CD4-positive, alpha-beta T cell (primary cell): ENCODE results near the gene MAP3K9. TPM values are rescaled to one million over a fixed set of nuclear protein-coding genes. Genes with fewer than 3 reads are reported as not detected.

Experiments used
- ATAC-seq: fragments of 200-7000 bp; cut with Tn5 transposase; one replicate; pipeline ENCODE4 v1.10.0; 2022; ENCODE audit warnings: mild to moderate bottlenecking; ENCODE audit not compliant: poor library complexity
- CTCF ChIA-PET: fragments of 350-600 bp; sonication (Branson Sonifier 250); formaldehyde crosslinking; loops from one replicate; lab custom pipeline; 2021; ENCODE audit warnings: antibody characterized with exemption, inconsistent platforms; lab: Charles Lee
- POLR2A ChIA-PET: fragments of 350-600 bp; sonication (Branson Sonifier 250); formaldehyde crosslinking; loops from one replicate; lab custom pipeline; 2021; ENCODE audit warnings: antibody characterized with exemption, inconsistent platforms; lab: Charles Lee
- DNase-seq, 14 experiments: peaks; one replicate each; pipeline ENCODE4 v3.0.0-alpha.2; 2013 to 2020; ENCODE audit warnings: mixed read lengths in 2 of 14
- H3K27ac ChIP-seq, 2 donors: one replicate each; pipeline versions ENCODE4 v1.5.1 to v1.7.0; 2013; ENCODE audit warnings: low read length in 2 of 2, low read depth in 1 of 2, mild to moderate bottlenecking in 1 of 2
- H3K27me3 ChIP-seq, 2 experiments: 1 replicate in 1 of 2; 2 replicates in 1 of 2; pipeline versions ENCODE4 v1.6.1 to v1.7.0; 2013; ENCODE audit warnings: low read length in 2 of 2, control low read depth in 1 of 2, mild to moderate bottlenecking in 1 of 2, moderate library complexity in 1 of 2; ENCODE audit not compliant: insufficient read depth in 2 of 2, control insufficient read depth in 1 of 2
- H3K36me3 ChIP-seq: one replicate; pipeline ENCODE4 v1.6.1; 2013; ENCODE audit warnings: low read length, control low read depth; ENCODE audit not compliant: insufficient read depth
- H3K4me1 ChIP-seq: one replicate; pipeline ENCODE4 v1.6.1; 2013; ENCODE audit warnings: low read length, control low read depth; ENCODE audit not compliant: insufficient read depth
- H3K4me3 ChIP-seq: one replicate; pipeline ENCODE4 v1.5.1; 2013; ENCODE audit warnings: mild to moderate bottlenecking, low read length, moderate library complexity
- H3K9me3 ChIP-seq, 2 experiments: 1 replicate in 1 of 2; 2 replicates in 1 of 2; pipeline versions ENCODE4 v1.6.1 to v1.7.0; 2013; ENCODE audit warnings: low read length in 2 of 2, mild to moderate bottlenecking in 2 of 2, control low read depth in 1 of 2, moderate library complexity in 1 of 2; ENCODE audit not compliant: control insufficient read depth in 1 of 2, insufficient read depth in 1 of 2
- H3K27ac Mint-ChIP-seq: one replicate; pipeline ENCODE4 v1.8.0; 2020; ENCODE audit warnings: mixed read lengths
- H3K27me3 Mint-ChIP-seq: one replicate; pipeline ENCODE4 v1.8.0; 2021; ENCODE audit warnings: mixed read lengths
- H3K36me3 Mint-ChIP-seq: one replicate; pipeline ENCODE4 v1.8.0; 2021; ENCODE audit warnings: low read depth, mixed read lengths
- H3K4me1 Mint-ChIP-seq: one replicate; pipeline ENCODE4 v1.8.0; 2021; ENCODE audit warnings: low read depth, mixed read lengths
- H3K4me3 Mint-ChIP-seq: one replicate; pipeline ENCODE4 v1.8.0; 2020; ENCODE audit warnings: mild to moderate bottlenecking, mixed read lengths
- H3K9me3 Mint-ChIP-seq: one replicate; pipeline ENCODE4 v1.8.0; 2020; ENCODE audit warnings: mixed read lengths
- intact Hi-C, 2 experiments: fragments of 100-400 bp; cut with DNase I in 1 of 2; cut with micrococcal nuclease in 1 of 2; formaldehyde crosslinking; loops; one replicate each; pipeline versions ENCODE4 v1.15.1 to v1.9.0; 2023 to 2025; cut with DNase I, micrococcal nuclease
- total RNA-seq, 174 experiments: library from RNA in 2 of 174; stranded (reverse) in 2 of 174; gene quantifications; one replicate each; pipeline ENCODE4 v1.2.3 and lab custom pipeline; 2021 to 2026
- TF ChIP-seq, protein P1 (sequence below): fragments of 200-600 bp; IDR thresholded peaks from one replicate; pipeline ENCODE4 v1.8.0; 2022; ENCODE audit warnings: antibody characterized with exemption, mild to moderate bottlenecking

Gene MAP3K9
- total RNA-seq, 2 experiments from 2014 or later, result 5.9 to 6.3 TPM

DNA sequence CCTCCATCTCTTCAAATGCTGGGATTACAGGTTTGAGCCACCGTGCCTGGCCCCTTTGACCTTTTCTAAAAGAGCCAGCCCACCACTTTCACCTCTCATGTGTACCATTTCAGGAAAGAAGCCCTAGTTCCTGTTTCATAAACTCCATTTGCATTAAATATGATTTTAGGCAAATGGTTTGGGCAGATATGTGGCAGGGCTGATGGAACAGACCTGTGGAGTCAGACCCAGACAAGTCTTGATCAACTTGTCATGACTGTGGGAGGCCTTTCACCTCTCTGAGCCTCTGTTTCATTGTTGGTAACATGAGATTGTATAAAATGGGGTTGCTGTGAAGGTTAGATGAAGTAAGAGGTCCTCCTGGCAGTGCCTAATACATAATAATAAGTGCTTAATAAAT is 5.2 kb upstream of the MAP3K9 start:
- ChIA-PET CTCF (no interaction called here), POLR2A (no interaction called here)
- Mint-ChIP-seq H3K4me3 (no peak overlapping the region), H3K9me3 (no peaks in the 10 kb centered on the region), H3K27me3 (peaks cover 9% of the 10 kb centered on the region), H3K36me3 (peaks cover 7% of the 10 kb centered on the region), H3K27ac (no peak overlapping the region), H3K4me1 (peaks cover 8% of the 10 kb centered on the region)
- DNase-seq (no peak), ATAC-seq (no peak)
- Histone ChIP-seq H3K9me3 (no peaks in the 10 kb centered on the region), H3K4me3 (no peak overlapping the region), H3K4me1 (peaks cover 7% of the 10 kb centered on the region), H3K27ac (no peak overlapping the region), H3K27me3 (no peaks in the 10 kb centered on the region), H3K36me3 (no peaks in the 10 kb centered on the region)
- intact Hi-C loops, result loop anchor here in 1 of 2 experiments (5.0 kb wide), 2 partner anchors 212 to 457 kb away; partner anchors contain the start of genes COX16 and MED6
- TF ChIP-seq, protein P1, sequence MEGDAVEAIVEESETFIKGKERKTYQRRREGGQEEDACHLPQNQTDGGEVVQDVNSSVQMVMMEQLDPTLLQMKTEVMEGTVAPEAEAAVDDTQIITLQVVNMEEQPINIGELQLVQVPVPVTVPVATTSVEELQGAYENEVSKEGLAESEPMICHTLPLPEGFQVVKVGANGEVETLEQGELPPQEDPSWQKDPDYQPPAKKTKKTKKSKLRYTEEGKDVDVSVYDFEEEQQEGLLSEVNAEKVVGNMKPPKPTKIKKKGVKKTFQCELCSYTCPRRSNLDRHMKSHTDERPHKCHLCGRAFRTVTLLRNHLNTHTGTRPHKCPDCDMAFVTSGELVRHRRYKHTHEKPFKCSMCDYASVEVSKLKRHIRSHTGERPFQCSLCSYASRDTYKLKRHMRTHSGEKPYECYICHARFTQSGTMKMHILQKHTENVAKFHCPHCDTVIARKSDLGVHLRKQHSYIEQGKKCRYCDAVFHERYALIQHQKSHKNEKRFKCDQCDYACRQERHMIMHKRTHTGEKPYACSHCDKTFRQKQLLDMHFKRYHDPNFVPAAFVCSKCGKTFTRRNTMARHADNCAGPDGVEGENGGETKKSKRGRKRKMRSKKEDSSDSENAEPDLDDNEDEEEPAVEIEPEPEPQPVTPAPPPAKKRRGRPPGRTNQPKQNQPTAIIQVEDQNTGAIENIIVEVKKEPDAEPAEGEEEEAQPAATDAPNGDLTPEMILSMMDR, result no peak

DNA sequence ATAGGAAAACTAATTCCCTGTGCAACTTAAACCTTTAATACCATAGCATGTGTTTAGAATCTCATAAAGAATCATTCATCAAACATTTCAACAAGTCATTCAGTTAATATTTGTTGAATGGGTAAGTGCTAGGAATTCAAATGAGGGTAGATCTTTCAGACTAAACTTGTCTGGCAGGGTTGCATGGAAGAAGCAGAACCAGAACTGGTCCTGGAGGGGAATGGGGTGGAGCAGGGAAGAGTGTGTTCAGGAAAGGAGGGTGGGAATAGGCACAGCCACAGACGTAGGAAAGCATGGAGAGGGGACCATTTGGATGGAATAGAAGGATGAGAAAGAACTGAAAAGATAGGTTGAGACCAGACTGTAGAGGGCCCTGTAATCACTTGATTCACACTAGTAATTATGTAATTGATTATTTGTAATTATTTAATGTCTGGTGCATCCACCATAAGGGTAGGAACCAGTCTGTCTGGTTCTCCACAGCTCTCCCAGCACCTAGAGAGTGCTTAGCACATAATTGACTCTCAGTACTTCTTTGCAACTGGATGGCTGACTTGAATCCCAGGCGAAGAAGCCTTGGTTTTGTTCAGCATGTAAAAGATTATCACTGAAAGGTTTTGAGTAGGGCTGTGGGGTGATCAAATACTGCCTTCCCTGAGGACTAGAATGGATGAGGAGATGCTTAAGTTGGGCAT is 3.0 kb upstream of the MAP3K9 start:
- ATAC-seq, result no peak
- POLR2A ChIA-PET, result no interaction called here
- CTCF ChIA-PET, result no interaction called here
- no peak overlapping the region for H3K4me3 ChIP-seq
- TF ChIP-seq, protein P1, result no peak
- H3K9me3 ChIP-seq, result no peaks in the 10 kb centered on the region
- peaks cover 15% of the 10 kb centered on the region for H3K4me1 ChIP-seq
- DNase-seq, result no peak
- no peaks in the 10 kb centered on the region for H3K27me3 ChIP-seq
- H3K27ac Mint-ChIP-seq, result no peak overlapping the region
- H3K27ac ChIP-seq, result no peak overlapping the region
- peaks cover 7% of the 10 kb centered on the region for H3K36me3 Mint-ChIP-seq
- intact Hi-C loops, result loop anchor here in 1 of 2 experiments (5.0 kb wide), 2 partner anchors 210 to 455 kb away; partner anchors contain the start of genes COX16 and MED6
- H3K4me3 Mint-ChIP-seq, result no peak overlapping the region
- no peaks in the 10 kb centered on the region for H3K27me3 Mint-ChIP-seq
- peaks cover 6% of the 10 kb centered on the region for H3K4me1 Mint-ChIP-seq
- H3K9me3 Mint-ChIP-seq, result no peaks in the 10 kb centered on the region
- H3K36me3 ChIP-seq, result no peaks in the 10 kb centered on the region

DNA sequence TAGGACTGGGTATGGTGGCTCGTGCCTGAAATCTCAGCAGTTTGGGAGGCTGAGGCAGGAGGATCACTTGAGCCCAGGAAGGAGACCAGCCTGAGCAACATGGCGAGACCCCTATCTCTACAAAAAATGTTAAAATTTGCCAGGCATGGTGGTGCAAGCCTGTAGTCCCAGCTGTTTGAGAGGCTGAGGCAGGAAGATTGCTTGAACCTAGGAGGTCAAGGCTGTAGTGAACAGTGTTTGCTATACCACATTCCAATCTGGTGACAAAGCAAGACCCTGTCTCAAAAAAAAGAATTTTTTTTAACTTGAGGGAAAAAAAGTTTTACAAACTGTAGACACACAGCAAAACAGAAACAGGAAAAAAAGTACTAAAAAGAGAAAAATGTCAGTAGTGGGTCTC is 2.3 kb upstream of the MAP3K9 start:
- TF ChIP-seq, protein P1, result no peak
- no peaks in the 10 kb centered on the region for H3K9me3 Mint-ChIP-seq
- POLR2A ChIA-PET, result no interaction called here
- no peak overlapping the region for H3K27ac ChIP-seq
- H3K4me3 Mint-ChIP-seq, result no peak overlapping the region
- H3K27me3 Mint-ChIP-seq, result no peaks in the 10 kb centered on the region
- no peak for DNase-seq
- no peaks in the 10 kb centered on the region for H3K27me3 ChIP-seq
- H3K9me3 ChIP-seq, result no peaks in the 10 kb centered on the region
- CTCF ChIA-PET, result no interaction called here
- peaks cover 15% of the 10 kb centered on the region for H3K4me1 ChIP-seq
- peaks cover 9% of the 10 kb centered on the region for H3K4me1 Mint-ChIP-seq
- peaks cover 7% of the 10 kb centered on the region for H3K36me3 Mint-ChIP-seq
- no peak overlapping the region for H3K27ac Mint-ChIP-seq
- no peak for ATAC-seq
- H3K36me3 ChIP-seq, result no peaks in the 10 kb centered on the region
- intact Hi-C loops, result loop anchor here in 1 of 2 experiments (5.0 kb wide), 2 partner anchors 209 to 454 kb away; partner anchors contain the start of genes COX16 and MED6
- H3K4me3 ChIP-seq, result no peak overlapping the region
